HEK293T (cell line): ENCODE data around the gene KCNK7.

Experiments
- FOXK2 ChIP-seq: fragments of 450-650 bp; IDR thresholded peaks from 2 replicates; pipeline ENCODE4 v1.6.1; 2016; ENCODE audit warnings: mild to moderate bottlenecking
- SUZ12 ChIP-seq: fragments of 450-650 bp; IDR thresholded peaks from 2 replicates; pipeline ENCODE4 v1.6.1; 2016; ENCODE audit warnings: mild to moderate bottlenecking

DNA sequence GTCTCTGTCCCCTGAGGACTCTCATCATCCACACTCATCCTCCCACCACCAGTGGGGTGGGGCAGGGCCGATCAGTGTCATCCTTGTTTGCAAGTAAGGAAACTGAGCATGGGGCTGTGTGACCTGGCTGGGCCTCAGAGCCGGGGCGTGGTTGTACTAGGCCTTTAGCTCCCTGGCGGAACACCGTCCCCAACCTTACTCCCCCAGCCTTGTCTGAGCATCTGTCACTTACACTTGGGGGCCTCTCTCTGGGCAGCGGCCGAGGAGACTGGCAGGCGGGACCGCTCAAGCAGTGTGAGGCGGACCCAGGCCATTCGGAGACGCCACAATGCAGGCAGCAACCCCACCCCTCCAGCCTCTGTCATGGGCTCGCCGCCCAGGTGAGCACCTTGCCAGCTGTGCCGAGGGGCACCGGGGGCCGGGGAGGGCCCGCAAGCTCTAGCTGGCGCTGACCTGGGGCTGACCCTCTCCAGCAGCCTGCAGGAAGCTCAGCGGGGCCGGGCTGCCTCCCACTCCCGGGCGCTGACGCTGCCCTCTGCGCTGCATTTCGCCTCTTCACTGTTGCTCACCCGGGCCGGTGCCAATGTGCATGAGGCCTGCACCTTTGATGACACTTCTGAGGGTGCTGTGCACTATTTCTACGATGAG lies 23.8 kb upstream of the KCNK7 start:
- no peak for TF ChIP-seq SUZ12
- no peak for TF ChIP-seq FOXK2
